Glutamatergic neuron (in vitro differentiated cells): Measurements from ENCODE around the gene SRP9. TPM values are rescaled to one million over a fixed set of nuclear protein-coding genes. Genes with fewer than 3 reads are reported as not detected.

ENCODE experiments used
- DNase-seq: peaks from one replicate; pipeline ENCODE4 v3.0.0; 2022
- H3K27ac Mint-ChIP-seq: one replicate; pipeline ENCODE4 v1.8.0; 2020; ENCODE audit warnings: mild to moderate bottlenecking, mixed read lengths, inconsistent platforms; ENCODE audit not compliant: unreplicated experiment
- H3K27me3 Mint-ChIP-seq: one replicate; pipeline ENCODE4 v1.8.0; 2020; ENCODE audit warnings: mild to moderate bottlenecking, moderate library complexity, mixed read lengths, inconsistent platforms; ENCODE audit not compliant: unreplicated experiment
- H3K36me3 Mint-ChIP-seq: one replicate; pipeline ENCODE4 v1.8.0; 2020; ENCODE audit warnings: mild to moderate bottlenecking, mixed read lengths, inconsistent platforms; ENCODE audit not compliant: unreplicated experiment
- H3K4me1 Mint-ChIP-seq: one replicate; pipeline ENCODE4 v1.8.0; 2020; ENCODE audit warnings: mild to moderate bottlenecking, low read depth, mixed read lengths, inconsistent platforms; ENCODE audit not compliant: unreplicated experiment
- H3K4me3 Mint-ChIP-seq: one replicate; pipeline ENCODE4 v1.8.0; 2020; ENCODE audit warnings: mild to moderate bottlenecking, mixed read lengths, inconsistent platforms; ENCODE audit not compliant: unreplicated experiment
- H3K9me3 Mint-ChIP-seq: one replicate; pipeline ENCODE4 v1.8.0; 2020; ENCODE audit warnings: mild to moderate bottlenecking, moderate library complexity, mixed read lengths, inconsistent platforms; ENCODE audit not compliant: unreplicated experiment
- total RNA-seq: library from RNA; stranded (reverse); fragmentation: NEBNext Ultra II Directional; extraction: Animal tissue kit (Norgen Biotek cat#: 25700); gene quantifications from one replicate; pipeline ENCODE4 v1.2.1, GENCODE V29; 2021; ENCODE audit not compliant: unreplicated experiment
- TF ChIP-seq, protein P1 (sequence below): fragments of 200-600 bp; sonication (generic); IDR thresholded peaks from one replicate; pipeline ENCODE4 v1.5.0; 2021; ENCODE audit not compliant: partially characterized antibody, unreplicated experiment

SRP9 gene
- total RNA-seq, 1 donor from 2014 or later, result 364 TPM

DNA sequence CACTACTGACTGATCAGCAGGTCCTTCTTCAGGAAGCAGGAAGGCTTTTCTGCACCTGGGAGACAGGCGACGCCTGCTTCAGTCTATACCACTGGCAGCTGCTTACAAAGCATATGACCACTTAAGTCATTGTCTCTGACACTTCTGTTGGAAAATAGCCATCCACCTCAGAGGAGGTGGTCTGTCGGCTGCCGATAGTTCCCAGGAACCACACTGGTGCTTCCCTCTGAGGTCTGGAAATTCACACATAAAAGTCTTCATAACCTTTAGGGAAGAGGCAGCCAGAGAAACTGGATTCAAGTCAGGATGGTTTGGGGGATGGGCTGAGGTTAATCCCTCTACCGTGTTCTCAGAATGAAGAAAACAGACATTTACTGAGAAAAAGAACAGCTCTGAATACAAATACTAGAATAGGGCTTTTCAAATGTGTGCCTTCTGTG, 15.6 kb upstream of the SRP9 start:
- no peaks in the 10 kb centered on the region for H3K36me3 Mint-ChIP-seq
- H3K27me3 Mint-ChIP-seq, result peaks cover 2% of the 10 kb centered on the region
- H3K27ac Mint-ChIP-seq, result peak overlapping the region; percentile 19
- TF ChIP-seq, protein P1, sequence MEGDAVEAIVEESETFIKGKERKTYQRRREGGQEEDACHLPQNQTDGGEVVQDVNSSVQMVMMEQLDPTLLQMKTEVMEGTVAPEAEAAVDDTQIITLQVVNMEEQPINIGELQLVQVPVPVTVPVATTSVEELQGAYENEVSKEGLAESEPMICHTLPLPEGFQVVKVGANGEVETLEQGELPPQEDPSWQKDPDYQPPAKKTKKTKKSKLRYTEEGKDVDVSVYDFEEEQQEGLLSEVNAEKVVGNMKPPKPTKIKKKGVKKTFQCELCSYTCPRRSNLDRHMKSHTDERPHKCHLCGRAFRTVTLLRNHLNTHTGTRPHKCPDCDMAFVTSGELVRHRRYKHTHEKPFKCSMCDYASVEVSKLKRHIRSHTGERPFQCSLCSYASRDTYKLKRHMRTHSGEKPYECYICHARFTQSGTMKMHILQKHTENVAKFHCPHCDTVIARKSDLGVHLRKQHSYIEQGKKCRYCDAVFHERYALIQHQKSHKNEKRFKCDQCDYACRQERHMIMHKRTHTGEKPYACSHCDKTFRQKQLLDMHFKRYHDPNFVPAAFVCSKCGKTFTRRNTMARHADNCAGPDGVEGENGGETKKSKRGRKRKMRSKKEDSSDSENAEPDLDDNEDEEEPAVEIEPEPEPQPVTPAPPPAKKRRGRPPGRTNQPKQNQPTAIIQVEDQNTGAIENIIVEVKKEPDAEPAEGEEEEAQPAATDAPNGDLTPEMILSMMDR, result no peak
- peaks cover 15% of the 10 kb centered on the region for H3K4me1 Mint-ChIP-seq
- no peak for DNase-seq
- peak overlapping the region; percentile 34 for H3K4me3 Mint-ChIP-seq
- peaks cover 1% of the 10 kb centered on the region for H3K9me3 Mint-ChIP-seq

- Mint-ChIP-seq H3K4me1 (peaks cover 15% of the 10 kb centered on the region), H3K4me3 (peak overlapping the region; percentile 34), H3K27ac (peak overlapping the region; percentile 19), H3K27me3 (peaks cover 2% of the 10 kb centered on the region), H3K36me3 (no peaks in the 10 kb centered on the region), H3K9me3 (peaks cover 1% of the 10 kb centered on the region)
- TF ChIP-seq, protein P1, result no peak
- DNase-seq, result no peak
Measured at GRCh38 chr1:225762444-225762843, 15.2 kb upstream of the SRP9 start.

DNA sequence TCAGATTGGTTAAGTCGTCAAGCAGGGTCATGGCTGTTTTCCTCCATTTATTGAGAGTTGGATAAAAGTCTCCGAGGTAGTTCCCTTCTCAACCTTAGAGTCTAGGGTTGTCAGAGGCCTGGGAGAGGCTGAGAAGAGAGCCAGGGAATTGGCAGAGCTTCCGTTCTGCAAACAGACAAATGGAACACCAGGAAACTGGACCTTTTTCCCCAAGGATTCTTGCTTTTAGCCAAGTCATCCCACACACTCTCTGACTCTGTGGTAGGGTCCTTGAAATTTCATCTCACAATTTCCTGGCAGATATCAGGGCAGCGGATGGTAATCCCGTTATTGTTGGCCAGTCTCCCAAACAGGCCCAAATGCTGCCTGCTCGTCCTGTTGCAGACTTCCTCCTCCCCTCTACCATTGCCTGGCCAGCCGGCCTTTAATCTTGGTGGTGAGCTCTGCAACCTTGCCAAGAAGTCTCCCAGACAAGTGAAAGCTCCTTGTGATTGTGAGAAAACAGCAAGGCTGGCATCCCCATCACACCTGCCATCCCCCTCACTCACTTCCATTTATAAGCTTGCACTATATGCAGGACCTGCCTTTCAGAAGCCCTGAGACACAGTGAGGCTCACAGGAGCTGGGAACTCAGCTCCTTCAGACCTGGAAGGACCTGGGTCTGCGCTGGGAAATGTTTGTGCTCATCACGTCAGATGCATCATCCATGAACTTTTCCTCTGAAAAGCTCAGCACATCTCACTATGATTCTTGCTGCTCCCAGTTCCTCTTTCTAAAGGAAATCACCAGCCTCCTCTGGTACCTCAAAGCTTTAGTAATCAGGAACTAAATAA, 13.7 kb upstream of the SRP9 start:
- no peak for DNase-seq
- TF ChIP-seq, protein P1, result no peak
- peaks cover 19% of the 10 kb centered on the region for H3K4me1 Mint-ChIP-seq

GRCh38 chr1:225765982-225766674, 11.5 kb upstream of the SRP9 start:
- no peak for DNase-seq
- Mint-ChIP-seq H3K27ac (no peak overlapping the region), H3K27me3 (peaks cover 6% of the 10 kb centered on the region), H3K4me3 (no peak overlapping the region), H3K9me3 (peaks cover 7% of the 10 kb centered on the region), H3K36me3 (no peaks in the 10 kb centered on the region), H3K4me1 (peaks cover 29% of the 10 kb centered on the region)
- TF ChIP-seq, protein P1, result no peak

More for the DNA sequence above, 13.7 kb upstream of the SRP9 start:
- no peaks in the 10 kb centered on the region for H3K36me3 Mint-ChIP-seq
- peak overlapping the region; percentile 62 for H3K27ac Mint-ChIP-seq
- H3K9me3 Mint-ChIP-seq, result peaks cover 3% of the 10 kb centered on the region
- peaks cover 2% of the 10 kb centered on the region for H3K27me3 Mint-ChIP-seq
- no peak overlapping the region for H3K4me3 Mint-ChIP-seq
